OCI-LY1 (cell line): ENCODE measurements around the gene ANTXR1.

ENCODE experiments used
- H2AFZ ChIP-seq: fragments of 200-600 bp; sonication (generic), shearing (Covaris generic); 2 replicates; pipeline ENCODE4 v1.6.0; 2014; ENCODE audit warnings: antibody characterized with exemption, mild to moderate bottlenecking, low read length
- H3F3A ChIP-seq: fragments of 200-600 bp; sonication (generic), shearing (Covaris generic); 2 replicates; pipeline ENCODE4 v1.6.0; 2014; ENCODE audit warnings: mild to moderate bottlenecking, antibody characterized with exemption, low read length, moderate library complexity; ENCODE audit not compliant: insufficient read depth
- H3K27ac ChIP-seq: fragments of 200-600 bp; sonication (generic); 2 replicates; pipeline ENCODE4 v1.5.1; 2014; ENCODE audit warnings: low read length, mixed run types, mild to moderate bottlenecking, low read depth; ENCODE audit not compliant: poor library complexity, severe bottlenecking
- H3K27me3 ChIP-seq: fragments of 200-600 bp; sonication (generic); 2 replicates; pipeline ENCODE4 v1.6.0; 2014; ENCODE audit warnings: antibody characterized with exemption, mild to moderate bottlenecking, low read length, moderate library complexity; ENCODE audit not compliant: insufficient read depth
- H3K36me3 ChIP-seq: fragments of 200-600 bp; sonication (generic); 2 replicates; pipeline ENCODE4 v1.6.1; 2014; ENCODE audit warnings: mild to moderate bottlenecking, antibody characterized with exemption, low read length, moderate library complexity, mixed read lengths; ENCODE audit not compliant: insufficient read depth
- H3K4me1 ChIP-seq: fragments of 200-600 bp; sonication (generic); 2 replicates; pipeline ENCODE4 v1.5.1; 2014; ENCODE audit warnings: mild to moderate bottlenecking, low read length, moderate library complexity; ENCODE audit not compliant: insufficient read depth, severe bottlenecking
- H3K4me2 ChIP-seq: fragments of 200-600 bp; sonication (generic), shearing (Covaris generic); 2 replicates; pipeline ENCODE4 v1.6.1; 2014; ENCODE audit warnings: low read length
- H3K4me3 ChIP-seq: fragments of 200-600 bp; sonication (generic); 2 replicates; pipeline ENCODE4 v1.5.1; 2014; ENCODE audit warnings: low read length, low read depth, mild to moderate bottlenecking, mixed read lengths; ENCODE audit not compliant: poor library complexity, severe bottlenecking
- H3K79me2 ChIP-seq: fragments of 200-600 bp; shearing (Covaris generic); 2 replicates; pipeline ENCODE4 v1.6.1; 2016; ENCODE audit warnings: mixed run types, low read length, mixed read lengths; ENCODE audit not compliant: insufficient read depth
- H3K9ac ChIP-seq: fragments of 200-600 bp; sonication (generic), shearing (Covaris generic); 2 replicates; pipeline ENCODE4 v1.6.1; 2014; ENCODE audit warnings: mild to moderate bottlenecking, low read length, mixed read lengths
- H3K9me2 ChIP-seq: fragments of 200-600 bp; sonication (generic), shearing (Covaris generic); 2 replicates; pipeline ENCODE4 v1.6.1; 2014; ENCODE audit warnings: low read depth, mild to moderate bottlenecking, low read length, mixed read lengths
- H3K9me3 ChIP-seq: fragments of 200-600 bp; shearing (Covaris generic); 2 replicates; pipeline ENCODE4 v1.6.1; 2014; ENCODE audit warnings: low read length, mixed read lengths
- H4K20me1 ChIP-seq: fragments of 200-600 bp; sonication (generic), shearing (Covaris generic); 2 replicates; pipeline ENCODE4 v1.6.0; 2016; ENCODE audit warnings: mild to moderate bottlenecking, low read length; ENCODE audit not compliant: insufficient read depth
- EZH2 ChIP-seq: fragments of 200-600 bp; sonication (generic), shearing (Covaris generic); IDR thresholded peaks from 2 replicates; pipeline ENCODE4 v1.8.0; 2017; ENCODE audit warnings: borderline replicate concordance, mixed run types, mild to moderate bottlenecking, antibody characterized with exemption, low read length, moderate library complexity, mixed read lengths
- TF ChIP-seq, protein P1 (sequence below): fragments of 200-600 bp; sonication (generic), shearing (Covaris generic); IDR thresholded peaks from 2 replicates; pipeline ENCODE4 v1.5.1; 2017; ENCODE audit warnings: mild to moderate bottlenecking, antibody characterized with exemption, low read length, moderate library complexity, mixed read lengths

Gene ANTXR1

GRCh38 chr2:69096326-69097095 is 83.5 kb downstream of the ANTXR1 start:
- H3K79me2 ChIP-seq, result no peaks in the 10 kb centered on the region
- H3K9me2 ChIP-seq, result no peaks in the 10 kb centered on the region
- no peak overlapping the region for H3K4me3 ChIP-seq
- no peak overlapping the region for H3K9ac ChIP-seq
- H3K27me3 ChIP-seq, result no peaks in the 10 kb centered on the region
- TF ChIP-seq, protein P1, sequence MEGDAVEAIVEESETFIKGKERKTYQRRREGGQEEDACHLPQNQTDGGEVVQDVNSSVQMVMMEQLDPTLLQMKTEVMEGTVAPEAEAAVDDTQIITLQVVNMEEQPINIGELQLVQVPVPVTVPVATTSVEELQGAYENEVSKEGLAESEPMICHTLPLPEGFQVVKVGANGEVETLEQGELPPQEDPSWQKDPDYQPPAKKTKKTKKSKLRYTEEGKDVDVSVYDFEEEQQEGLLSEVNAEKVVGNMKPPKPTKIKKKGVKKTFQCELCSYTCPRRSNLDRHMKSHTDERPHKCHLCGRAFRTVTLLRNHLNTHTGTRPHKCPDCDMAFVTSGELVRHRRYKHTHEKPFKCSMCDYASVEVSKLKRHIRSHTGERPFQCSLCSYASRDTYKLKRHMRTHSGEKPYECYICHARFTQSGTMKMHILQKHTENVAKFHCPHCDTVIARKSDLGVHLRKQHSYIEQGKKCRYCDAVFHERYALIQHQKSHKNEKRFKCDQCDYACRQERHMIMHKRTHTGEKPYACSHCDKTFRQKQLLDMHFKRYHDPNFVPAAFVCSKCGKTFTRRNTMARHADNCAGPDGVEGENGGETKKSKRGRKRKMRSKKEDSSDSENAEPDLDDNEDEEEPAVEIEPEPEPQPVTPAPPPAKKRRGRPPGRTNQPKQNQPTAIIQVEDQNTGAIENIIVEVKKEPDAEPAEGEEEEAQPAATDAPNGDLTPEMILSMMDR, result no peak
- no peak for TF ChIP-seq EZH2
- no peaks in the 10 kb centered on the region for H3F3A ChIP-seq
- H3K4me2 ChIP-seq, result no peak overlapping the region
- H3K27ac ChIP-seq, result no peak overlapping the region
- no peaks in the 10 kb centered on the region for H3K9me3 ChIP-seq
- no peaks in the 10 kb centered on the region for H3K36me3 ChIP-seq
- H2AFZ ChIP-seq, result no peak overlapping the region
- H3K4me1 ChIP-seq, result no peaks in the 10 kb centered on the region
- no peaks in the 10 kb centered on the region for H4K20me1 ChIP-seq

DNA sequence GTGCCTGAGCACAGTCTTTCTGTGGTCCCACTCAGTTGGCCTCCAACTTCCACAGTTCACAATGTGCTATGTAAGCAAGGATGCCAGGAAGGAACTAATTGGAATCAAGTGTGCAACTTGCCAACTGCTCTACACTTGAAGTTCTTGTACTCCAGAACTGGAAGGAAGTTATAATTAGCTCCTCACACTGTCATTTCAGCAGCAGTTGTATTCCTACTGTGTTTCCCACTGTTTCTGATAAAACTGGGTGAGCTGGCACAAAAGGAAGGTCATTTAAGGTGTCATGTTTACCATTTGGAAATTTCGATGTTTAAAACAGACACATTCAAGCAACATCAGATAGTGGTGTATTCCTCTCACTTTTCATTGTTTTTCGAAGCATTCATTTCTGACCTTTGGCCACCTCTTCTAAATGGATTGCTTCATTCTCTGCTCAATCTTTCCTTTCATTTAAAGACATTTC is 84.2 kb downstream of the ANTXR1 start:
- H3K9me3 ChIP-seq, result no peaks in the 10 kb centered on the region
- H2AFZ ChIP-seq, result no peak overlapping the region
- no peaks in the 10 kb centered on the region for H3K9me2 ChIP-seq
- no peaks in the 10 kb centered on the region for H4K20me1 ChIP-seq
- TF ChIP-seq, protein P1, result no peak
- no peak for TF ChIP-seq EZH2
- no peaks in the 10 kb centered on the region for H3F3A ChIP-seq
- H3K27ac ChIP-seq, result no peak overlapping the region
- no peak overlapping the region for H3K9ac ChIP-seq
- no peaks in the 10 kb centered on the region for H3K4me1 ChIP-seq
- H3K4me3 ChIP-seq, result no peak overlapping the region
- no peaks in the 10 kb centered on the region for H3K27me3 ChIP-seq
- H3K36me3 ChIP-seq, result no peaks in the 10 kb centered on the region
- H3K4me2 ChIP-seq, result no peak overlapping the region
- no peaks in the 10 kb centered on the region for H3K79me2 ChIP-seq

GRCh38 chr2:69097891-69098655 is 85.1 kb downstream of the ANTXR1 start:
- Histone ChIP-seq H3K4me2 (no peak overlapping the region), H3K79me2 (no peaks in the 10 kb centered on the region), H3K4me3 (no peak overlapping the region), H4K20me1 (no peaks in the 10 kb centered on the region), H3K9me3 (no peaks in the 10 kb centered on the region), H3K36me3 (no peaks in the 10 kb centered on the region), H3K27me3 (no peaks in the 10 kb centered on the region), H3K9ac (no peak overlapping the region), H3F3A (no peaks in the 10 kb centered on the region), H3K9me2 (no peaks in the 10 kb centered on the region), H3K27ac (no peak overlapping the region), H2AFZ (no peak overlapping the region), H3K4me1 (no peaks in the 10 kb centered on the region)
- TF ChIP-seq, protein P1, result no peak
- TF ChIP-seq EZH2, result no peak
